Smooth muscle cell of the brain vasculature (primary cell): ENCODE measurements around the gene THEM5.

Source experiments
- DNase-seq: peaks from one replicate; pipeline ENCODE4 v3.0.0-alpha.2; 2012; ENCODE audit warnings: low read depth, low spot score

The THEM5 gene

GRCh38 chr1:151839457-151840403, 13.8 kb downstream of the THEM5 start, which contains the start of gene C2CD4D:
Gene C2CD4D (minus strand): TSS chr1:151839820. CDS start chr1:151838989, 831 bp downstream.
- DNase-seq = no peak

GRCh38 chr1:151839082-151839412, 14.5 kb downstream of the THEM5 start:
- DNase-seq = no peak

DNA sequence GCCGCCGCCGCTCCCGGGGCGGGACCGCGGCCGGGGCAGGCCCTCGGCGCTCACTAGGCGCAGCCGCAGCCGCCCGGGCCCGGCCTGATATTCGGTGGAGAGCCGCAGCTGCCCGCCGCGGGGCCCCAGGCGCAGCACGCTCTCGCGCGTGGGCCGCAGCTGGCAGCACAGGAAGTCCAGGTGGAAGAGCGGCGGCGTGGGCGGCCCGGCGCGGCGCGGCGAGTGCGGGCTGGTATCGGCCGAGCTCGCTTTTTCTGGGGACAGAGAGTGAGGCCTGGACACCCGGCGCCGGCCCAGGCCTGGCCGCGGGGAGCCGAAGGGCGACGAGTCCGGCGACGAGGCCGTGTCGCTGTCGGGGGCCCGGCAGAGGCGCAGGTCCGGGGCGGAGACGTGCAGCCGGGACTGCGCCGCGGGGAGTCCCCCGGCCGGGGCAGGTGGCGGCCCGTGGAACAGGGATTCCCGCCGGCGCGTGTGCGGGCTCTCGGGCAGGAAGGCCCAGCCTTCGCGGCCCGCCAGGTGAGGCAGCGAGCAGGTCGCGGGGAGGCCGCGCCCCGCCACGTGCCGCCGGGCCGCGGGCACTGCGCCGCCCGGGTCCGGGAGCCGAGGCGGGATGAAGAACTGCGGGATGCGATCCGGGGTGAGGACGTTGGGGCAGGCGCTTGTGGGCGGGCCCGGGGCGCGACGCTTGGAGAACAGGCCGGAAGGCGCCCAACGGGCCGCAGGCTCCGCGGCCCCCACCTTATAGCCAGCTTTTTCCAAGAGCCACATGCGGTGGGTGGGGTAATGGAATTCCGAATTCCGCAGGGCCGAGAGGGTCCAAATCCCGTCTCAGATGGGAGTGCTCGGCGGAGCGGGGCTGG, 15.1 kb downstream of the THEM5 start:
- no peak for DNase-seq

GRCh38 chr1:151837884-151838221, 15.7 kb downstream of the THEM5 start:
- no peak for DNase-seq

GRCh38 chr1:151837197-151837596, 16.3 kb downstream of the THEM5 start:
- no peak for DNase-seq

DNA sequence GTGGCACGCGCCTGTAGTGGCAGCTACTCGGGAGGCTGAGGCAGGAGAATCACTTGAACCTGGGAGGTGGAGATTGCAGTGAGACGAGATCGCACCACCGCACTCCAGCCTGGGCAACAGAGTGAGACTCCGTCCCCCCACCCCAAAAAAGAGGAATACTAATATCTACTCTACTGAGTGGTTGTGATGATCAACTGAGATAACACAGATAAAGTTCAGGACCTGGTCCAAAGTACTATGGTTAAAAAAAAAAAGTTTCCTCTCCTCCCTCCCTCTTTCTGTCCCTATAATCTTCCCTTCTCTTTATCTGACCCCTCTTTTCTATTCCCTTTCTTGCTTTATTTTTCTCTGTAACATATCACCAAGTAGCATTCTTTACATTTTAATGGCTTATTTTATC, 17.9 kb downstream of the THEM5 start:
- DNase-seq = no peak

- no peak for DNase-seq
Measured at GRCh38 chr1:151834239-151834638, 19.3 kb downstream of the THEM5 start.

DNA sequence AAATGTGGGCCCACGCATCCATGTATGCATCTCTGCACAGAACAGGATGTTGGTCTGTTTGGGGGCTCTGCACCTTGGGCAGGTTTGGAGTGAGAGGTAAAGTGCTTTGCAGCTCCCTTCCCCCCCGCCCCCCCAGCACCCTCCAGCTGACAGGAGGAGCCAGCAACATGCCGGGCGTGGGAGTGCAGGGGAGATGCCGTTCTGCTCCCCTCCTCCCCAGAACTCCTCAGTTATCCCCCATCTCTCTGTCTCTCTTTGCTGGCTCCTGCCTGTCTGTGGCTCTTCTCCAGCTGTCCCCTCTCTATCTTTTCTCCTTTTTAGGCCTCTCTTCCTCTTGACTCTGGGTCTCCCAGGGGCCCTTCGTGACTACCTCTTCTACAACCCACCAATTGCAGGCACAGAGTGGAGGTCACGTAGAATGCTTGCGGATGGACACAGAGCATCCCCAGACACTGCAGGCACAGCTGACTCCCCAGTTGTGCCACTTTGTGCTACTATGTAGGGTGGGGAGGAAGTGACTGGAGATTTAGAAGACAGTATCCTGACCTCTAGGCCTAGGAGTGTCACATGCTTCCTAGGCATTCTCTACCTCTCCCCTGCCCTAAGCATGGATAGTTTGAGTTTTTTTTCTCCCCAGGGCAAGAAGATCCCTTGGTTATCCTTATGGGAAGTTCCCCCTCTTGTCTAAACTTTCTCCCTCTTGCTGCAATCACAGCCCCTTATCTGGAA, 20.2 kb downstream of the THEM5 start:
- no peak for DNase-seq

- no peak for DNase-seq
Measured at GRCh38 chr1:151832318-151832980, 21.1 kb downstream of the THEM5 start.

DNA sequence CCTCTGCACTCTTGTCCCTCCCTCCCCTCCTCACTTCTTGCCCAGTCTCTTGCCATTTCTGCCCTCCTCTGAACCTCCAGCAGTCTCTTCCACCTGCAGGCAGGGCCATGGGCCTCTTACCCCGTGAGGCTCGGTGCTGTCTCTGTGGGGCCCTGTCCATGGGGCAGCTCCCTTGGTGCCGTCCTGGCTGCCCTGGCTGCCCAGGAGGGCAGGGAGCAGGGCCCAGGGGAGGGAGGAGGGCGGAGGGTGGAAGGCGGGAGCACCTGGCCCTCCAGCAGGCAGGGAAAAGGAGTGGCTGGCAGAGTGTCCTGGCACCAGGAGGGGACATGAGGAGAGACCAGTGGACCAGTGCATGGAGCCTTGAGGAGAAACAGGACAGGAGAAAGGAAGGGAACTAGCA, 21.9 kb downstream of the THEM5 start, which contains the start of gene RORC:
RORC (minus strand) TSS at position 198 of the 400 bp plus-strand sequence; CDS start at position 160, 38 bp downstream.
- no peak for DNase-seq

DNA sequence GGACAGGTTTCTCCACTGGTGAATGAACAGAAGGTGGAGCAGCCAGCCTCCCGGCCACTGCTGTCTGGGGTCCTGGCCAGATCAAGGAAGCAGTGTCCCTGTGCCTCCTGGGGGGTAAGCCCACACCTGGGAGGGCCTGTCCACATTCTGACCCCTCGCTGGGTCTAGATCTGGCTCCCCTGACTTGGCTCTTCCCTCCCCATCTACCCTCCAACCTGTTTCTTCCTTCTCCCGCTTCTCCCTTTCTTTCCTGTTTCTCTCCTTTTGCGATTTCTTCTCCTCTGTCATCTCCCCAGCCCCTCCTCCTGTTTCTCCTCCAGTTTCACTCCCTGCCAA, 22.3 kb downstream of the THEM5 start:
- no peak for DNase-seq

GRCh38 chr1:151830055-151830454, 23.5 kb downstream of the THEM5 start:
- no peak for DNase-seq

- no peak for DNase-seq
Measured at GRCh38 chr1:151829352-151830046, 24.0 kb downstream of the THEM5 start.

DNA sequence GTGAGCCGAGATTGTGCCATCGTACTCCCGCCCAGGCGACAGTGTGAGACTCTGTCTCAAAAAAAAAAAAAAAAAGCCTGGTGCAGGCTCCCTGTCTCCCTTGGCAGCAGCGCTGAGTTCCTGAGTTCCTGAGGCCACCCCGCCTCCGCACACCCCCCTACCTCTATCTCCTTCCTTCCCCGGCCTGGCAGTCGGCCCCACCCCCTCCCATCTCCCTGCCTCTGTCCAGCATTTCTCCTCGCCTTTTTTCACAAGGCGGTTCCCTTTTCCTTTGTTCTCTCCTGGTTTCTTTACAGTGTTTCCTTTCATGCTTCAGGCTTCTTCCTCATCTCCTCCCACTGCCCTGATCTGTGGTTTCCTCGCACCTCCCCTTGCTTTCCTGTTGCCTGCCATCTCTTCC, 24.6 kb downstream of the THEM5 start:
- DNase-seq = no peak

- no peak for DNase-seq
Measured at GRCh38 chr1:151827853-151828252, 25.7 kb downstream of the THEM5 start.

DNA sequence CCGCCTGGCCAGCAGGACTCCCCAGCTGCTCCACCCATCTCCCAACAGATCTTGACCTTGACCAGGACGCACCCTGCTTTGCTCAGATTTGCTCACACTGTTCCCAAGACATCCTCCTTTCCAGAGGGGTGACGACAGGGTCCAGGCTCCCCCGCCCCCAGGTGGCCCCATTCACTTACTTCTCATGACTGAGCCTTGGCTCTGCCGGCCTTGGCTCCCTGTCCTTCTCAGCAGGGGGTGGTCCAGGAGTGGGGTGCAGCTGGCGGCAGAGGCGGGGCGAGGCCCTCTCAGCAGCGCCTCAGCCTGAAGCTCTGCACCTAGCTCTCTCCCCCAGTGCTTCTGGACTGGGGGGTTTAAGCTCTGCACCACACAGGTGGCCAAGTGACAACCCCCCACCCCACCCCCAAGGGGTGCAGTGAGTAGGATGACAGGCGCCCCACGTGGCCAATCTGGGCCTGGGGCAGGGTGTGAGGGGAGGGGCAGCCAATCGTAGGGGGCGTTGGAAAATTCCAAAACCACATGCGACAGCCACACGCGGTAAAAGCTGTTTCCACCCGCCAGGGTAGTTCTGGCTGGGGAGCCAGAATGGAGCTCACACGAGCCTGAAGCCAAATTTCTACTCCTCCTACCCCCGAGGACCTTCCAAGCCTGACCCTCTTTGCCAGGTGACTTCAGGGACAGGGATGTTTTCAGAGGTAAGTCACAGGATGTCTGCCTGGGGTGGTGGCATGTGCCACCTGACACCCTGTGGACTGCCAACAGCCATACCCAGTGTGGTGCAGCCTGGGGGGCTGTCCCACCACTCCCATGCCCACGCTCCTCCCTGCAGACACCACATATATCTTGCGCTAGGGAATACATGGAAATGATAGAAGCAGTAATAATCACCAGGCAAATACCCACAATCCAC, 27.5 kb downstream of the THEM5 start:
- DNase-seq = no peak

- no peak for DNase-seq
Measured at GRCh38 chr1:151825204-151825603, 28.3 kb downstream of the THEM5 start.

- no peak for DNase-seq
Measured at GRCh38 chr1:151823175-151823574, 30.3 kb downstream of the THEM5 start.

DNA sequence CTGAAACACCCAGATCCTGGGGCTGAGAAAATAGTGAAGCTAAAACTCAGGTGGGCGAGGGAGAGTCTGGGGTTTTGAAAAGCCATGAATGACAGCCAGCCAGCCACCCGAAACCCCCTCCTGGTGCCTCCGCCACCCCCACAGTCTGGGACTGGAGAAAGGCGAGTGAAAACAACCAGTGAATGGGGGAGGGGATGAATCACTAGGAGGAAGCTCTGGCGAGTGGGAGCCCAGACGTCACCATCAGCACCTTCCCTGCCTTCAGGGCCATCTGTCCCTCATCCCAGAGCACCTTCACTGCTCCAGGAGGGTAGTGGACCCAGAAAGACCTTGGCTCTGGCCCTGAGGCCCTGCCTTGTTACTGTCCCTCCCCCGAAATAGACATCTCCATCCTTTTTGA, 31.1 kb downstream of the THEM5 start:
- no peak for DNase-seq

DNA sequence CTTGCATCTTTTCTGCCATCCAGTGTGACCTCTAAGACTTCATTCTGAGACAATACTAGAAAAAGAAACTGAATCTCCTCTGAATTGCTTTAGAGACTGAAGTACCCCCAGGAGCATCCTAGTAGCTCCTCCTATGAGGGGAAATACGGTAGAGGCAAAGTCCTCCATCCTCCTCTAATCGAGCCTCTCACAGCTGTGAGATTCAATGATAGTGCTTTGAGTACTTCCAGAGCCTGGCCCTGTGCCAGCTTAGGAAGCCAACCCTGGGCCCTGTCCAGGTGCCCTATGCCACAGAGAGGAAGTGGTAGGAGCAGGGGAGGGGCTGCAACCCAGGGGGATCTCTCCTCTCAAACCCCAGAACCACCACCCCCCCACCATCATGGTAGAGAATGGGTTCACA, 32.6 kb downstream of the THEM5 start:
- DNase-seq = no peak
